ENCODE measurements around the gene UBE2G1.
"Not testable (repeated sequence)": the region's sequence is repeated elsewhere in the genome, so short reads cannot be mapped to it uniquely, and the experiment has no call there.

Gene UBE2G1

DNA sequence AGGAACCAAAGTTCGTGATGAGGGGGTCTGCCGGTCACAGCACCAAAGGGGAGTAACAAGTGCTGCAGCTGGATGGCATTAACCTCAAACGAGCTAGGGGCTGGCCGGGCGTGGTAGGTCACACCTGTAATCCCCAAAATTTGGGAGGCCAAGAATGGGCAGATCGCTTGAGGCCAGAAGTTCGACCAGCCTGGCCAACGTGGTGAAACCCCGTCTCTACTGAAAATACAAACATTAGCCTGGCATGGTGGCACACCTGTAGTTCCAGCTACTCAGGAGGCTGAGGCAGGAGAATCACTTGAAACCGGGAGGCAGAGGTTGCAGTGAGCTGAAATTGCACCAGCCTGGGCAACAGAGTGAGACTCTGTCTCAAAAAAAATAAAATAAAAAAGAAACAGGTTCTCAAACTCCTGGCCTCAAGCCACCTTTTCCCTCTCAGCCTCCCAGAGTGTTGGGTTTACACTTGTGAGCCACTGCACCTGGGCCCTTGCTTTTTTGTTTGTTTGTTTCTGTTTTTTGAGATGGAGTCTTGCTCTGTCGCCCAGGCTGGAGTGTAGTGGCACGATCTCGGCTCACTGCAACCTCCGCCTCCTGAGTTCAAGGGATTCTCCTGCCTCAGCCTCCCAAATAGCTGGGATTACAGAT lies 9.4 kb upstream of the UBE2G1 start:
- DNase-seq (ENCODE audit: extremely low read depth in 1 of 2, low read depth in 1 of 2) = not testable (repeated sequence)

DNA sequence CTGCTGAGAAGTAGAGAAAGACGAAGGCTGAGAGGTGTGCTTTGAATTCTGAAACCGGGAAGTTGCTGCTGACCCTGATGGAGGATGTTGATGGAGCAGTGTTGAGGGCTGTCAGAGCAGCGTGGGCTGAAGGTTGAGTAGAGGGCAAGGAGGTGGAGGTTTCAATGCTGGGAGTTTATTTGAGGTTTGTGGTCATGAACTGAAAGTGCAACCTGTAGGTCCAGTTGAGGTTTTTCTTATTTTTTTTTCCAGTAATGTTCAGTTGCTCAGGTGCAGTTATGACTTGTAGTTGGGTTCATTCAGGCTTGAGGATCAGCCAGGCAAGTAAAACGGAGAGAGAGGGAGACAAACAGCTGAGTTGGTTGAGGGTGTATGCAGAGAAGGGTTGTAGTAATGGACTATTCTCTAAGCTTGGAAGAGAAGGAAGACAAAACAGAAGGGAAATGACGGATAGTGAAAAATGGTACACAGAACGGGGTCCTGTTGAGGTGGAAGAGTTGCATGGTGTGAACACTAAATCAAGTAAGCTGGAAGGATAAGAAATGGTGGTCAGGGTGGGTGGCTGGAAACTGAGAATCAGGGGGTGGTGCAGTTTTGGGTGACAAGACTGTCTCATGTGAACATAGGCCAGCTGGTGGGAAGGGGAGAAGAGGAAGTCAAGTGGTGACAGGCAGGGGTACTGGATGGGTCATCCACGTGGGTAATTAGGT lies 8.7 kb upstream of the UBE2G1 start:
- peak; percentile 51 to 71 for DNase-seq (ENCODE audit: extremely low read depth in 1 of 2, low read depth in 1 of 2)

DNA sequence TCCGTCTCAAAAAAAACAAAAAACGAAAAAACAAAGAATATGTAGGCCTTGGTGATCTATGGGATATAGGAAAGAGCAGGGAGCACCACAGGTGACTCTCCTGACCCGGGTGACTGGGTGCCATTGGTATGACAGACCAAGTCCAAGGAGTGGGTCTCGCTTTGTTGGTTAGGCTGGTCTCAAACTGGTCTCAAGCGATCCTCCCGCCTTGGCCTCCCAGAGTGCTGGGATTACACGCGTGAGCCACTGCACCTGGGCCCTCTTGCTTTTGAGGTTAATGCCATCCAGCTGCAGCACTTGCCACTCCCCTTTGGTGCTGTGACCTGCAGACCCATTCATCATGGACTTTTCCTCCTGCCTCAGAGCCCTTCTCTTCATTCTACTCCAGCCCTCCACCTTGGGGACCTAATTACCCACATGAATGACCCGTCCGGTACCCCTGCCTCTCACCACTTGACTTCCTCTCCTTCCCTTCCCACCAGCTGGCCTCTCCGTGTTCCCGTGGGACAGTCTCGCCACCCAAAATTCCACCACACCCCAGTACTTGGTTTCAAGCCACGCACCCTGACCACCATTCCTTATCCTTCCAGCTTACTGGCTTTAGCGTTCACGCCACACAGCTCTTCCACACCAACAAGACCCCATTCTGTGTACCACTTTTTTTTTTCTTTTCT lies 3.2 kb upstream of the UBE2G1 start:
- DNase-seq (ENCODE audit: extremely low read depth in 1 of 2, low read depth in 1 of 2) = no peak

DNA sequence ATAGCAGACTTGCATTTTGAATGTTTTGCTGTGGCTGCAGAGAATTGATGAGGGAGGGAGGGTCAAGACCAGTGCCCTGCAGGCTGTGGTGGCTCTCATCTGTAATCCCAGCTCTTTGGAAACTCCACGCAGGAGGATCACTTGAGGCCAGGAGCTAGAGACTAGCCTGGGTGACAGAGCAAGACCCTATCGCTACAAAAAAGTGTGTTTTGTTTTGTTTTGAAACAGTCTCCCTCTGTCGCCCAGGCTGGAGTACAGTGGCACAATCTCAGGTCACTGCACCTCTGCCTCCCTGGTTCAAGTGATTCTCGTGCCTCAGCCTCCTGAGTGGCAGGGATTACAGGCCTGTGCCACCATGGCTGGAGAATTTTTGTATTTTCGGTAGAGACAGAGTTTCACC lies 1.9 kb upstream of the UBE2G1 start:
- DNase-seq (ENCODE audit: extremely low read depth in 1 of 2, low read depth in 1 of 2) = no peak

DNA sequence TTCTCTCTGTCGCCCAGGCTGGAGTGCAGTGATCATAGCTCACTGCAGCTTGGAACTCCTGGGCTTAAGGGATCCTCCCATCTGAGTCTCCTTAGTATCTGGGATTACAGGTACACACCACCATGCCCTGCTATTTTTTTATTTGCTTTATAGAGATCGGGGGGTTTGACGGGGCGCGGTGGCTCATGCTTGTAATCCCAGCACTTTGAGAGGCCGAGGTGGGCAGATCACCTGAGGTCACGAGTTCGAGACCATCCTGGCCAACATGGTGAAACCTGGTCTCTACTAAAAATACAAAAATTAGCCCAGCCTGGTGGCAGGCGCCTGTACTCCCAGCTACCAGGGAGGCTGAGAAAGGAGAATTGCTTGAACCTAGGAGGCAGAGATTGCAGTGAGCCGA lies 702 bp upstream of the UBE2G1 start:
- not testable (repeated sequence) for DNase-seq (ENCODE audit: extremely low read depth in 1 of 2, low read depth in 1 of 2)

DNA sequence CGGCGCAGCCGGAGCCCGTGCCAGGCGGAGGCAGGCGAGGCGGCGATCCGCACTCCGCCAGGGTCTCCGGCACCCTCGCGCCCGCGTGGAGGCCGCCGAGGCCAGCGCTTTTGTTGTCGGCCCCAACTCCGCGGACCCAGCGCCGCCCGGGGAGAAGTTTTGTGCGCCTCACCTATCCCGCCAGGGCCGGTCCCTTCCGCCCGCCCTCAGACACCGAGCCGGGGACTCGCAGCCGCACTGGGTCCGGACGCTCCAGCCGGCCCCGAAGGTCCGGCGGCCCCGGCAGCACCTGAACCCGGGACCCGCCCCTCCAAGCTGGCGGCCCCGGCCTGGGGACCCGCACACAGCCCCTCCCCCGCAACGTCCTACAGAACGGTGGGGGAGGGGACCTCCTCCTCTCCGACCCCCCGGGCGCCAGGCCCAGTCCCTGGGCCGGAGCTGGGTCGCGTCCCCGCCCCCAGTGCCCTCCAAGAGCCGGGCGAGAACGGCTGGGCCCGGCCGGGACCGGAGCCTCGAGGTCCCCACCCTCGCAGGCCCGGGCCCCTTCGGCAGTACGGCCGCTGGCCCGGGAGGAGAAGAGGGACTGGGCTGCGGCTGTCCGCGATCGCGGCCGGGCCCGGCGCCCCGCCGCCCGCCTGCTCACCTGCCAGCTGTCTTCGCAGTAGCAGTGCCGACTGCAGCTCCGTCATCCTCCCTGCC lies 698 bp downstream of the UBE2G1 start:
- peak in 1 of 2 donors; percentile 23 for DNase-seq (ENCODE audit: extremely low read depth in 1 of 2, low read depth in 1 of 2)

DNA sequence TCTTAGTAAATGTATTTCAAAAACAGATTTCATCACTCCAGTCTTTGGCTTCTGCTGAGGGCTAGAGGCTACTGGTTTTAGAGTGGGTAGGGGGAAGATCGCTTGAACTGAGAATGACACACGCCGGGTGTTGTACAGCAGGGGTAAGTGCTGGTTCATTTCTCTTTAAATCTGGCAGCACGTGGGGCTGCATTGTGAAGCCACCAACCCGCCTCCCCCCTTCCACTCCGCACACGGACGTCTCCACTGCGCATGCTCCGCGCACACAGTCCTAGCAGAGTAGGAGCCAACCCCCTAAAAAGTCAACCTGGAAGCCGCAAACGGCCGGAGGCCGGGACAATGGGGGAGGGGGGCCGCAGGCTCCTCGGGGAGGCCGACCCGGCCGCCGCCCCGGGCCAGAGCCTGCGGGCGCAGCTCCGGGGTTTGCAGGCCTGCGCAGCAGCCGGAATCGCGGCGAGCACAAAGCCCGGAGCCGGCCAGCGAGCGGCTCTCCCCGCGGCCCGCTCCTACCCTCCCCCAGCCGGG lies 1.3 kb downstream of the UBE2G1 start:
- DNase-seq (ENCODE audit: extremely low read depth in 1 of 2, low read depth in 1 of 2) = peak; percentile 76 to 89

DNA sequence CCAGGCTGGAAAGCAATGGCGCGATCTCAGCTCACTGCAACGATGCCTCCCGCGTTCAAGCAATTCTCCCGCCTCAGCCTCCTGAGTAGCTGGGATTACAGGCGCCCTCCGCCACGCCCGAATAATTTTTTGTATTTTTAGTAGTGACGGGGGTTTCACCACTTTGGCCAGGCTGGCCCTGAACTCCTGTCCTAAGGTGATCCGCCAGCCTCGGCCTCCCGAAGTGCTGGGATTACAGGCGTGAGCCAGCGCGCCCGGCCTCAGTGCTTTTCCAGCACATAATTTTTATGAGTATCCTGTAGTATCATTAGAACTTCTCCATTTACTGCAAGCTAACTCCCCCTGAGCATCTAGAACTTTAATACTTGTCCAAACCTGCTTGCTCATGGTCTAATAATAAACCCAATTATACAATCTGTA lies 1.8 kb downstream of the UBE2G1 start:
- no peak for DNase-seq (ENCODE audit: extremely low read depth in 1 of 2, low read depth in 1 of 2)

DNA sequence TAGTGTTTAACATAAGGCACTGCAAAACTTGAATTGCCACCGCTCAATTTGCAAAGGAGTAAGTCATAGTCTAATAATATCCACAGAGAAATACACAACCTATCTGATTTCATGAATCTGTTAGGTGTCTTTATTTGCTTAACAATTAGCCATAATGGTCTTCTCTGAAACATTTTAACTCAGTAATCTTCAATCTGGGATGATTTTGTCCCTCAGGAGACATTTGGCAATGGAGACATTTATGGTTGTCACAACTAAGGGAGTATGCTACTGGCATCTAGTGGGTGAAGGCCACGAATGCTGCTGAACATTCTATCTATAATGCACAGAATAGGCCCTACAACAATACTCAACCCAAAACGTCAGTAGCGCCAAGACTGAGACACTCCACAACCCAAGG lies 4.3 kb downstream of the UBE2G1 start:
- no peak for DNase-seq (ENCODE audit: extremely low read depth in 1 of 2, low read depth in 1 of 2)

DNA sequence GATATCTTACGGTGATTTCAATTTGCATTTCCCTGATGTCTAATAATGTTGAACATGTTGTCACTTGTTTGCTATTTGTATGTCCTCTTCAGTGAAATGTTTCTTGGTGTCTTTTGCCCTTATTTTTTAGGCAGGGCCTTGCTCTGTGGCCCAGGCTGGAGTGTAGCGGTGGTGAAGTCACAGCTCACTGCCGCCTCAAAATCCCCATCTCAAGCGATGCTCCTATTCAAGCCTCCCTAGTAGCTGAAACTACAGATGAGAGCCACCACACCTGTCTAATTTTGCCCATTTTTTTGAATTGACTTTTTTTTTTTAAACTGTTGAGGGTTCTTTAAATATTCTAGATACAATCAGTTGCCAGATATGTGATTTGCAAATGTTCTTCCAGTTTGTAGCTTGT lies 8.3 kb downstream of the UBE2G1 start:
- DNase-seq (ENCODE audit: extremely low read depth in 1 of 2, low read depth in 1 of 2) = no peak

DNA sequence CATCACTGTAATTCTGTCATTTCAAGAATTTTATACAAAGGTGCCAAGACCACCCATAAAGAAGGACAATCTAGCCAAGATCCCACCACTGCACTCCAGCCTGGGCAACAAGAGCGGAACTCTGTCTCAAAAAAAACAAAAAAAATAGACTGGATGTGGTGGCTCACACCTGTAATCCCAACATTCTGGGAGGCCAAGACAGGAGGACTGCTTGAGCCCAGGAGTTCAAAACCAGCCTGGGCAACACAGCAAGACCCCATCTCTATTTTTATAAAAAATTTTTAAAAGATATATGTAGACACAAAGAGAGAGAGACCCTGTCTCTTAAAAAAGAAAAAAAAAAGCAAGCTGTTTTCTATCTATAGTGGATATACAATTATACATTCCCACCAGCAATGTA lies 8.8 kb downstream of the UBE2G1 start:
- no peak for DNase-seq (ENCODE audit: extremely low read depth in 1 of 2, low read depth in 1 of 2)

DNA sequence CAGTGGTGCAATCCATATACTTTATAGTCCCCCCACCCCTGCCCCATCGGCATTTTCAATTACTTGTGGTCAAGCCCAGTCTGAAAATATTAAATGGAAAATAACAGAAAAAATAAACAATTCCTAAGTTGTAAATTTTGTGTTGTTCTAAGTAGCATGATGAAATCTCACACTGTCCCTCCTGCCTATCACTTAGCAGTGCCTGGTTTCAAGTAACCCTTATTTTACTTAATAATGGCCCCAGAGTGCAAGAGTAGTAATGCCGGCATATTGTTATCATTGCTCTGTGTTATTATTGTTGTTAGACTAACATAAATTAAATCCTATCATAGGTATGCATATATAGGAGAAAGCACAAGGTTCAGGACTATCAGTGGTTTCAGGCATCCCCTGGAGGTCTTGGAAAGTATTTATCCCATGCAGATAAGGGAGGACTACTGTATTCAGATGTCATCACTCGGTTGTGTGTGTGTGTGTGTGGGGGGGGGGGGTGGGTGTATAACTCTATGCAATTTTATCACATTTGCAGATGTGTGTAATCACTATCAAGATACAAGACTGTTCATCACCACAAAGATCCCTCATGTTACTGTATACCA lies 9.3 kb downstream of the UBE2G1 start:
- DNase-seq (ENCODE audit: extremely low read depth in 1 of 2, low read depth in 1 of 2) = no peak

DNA sequence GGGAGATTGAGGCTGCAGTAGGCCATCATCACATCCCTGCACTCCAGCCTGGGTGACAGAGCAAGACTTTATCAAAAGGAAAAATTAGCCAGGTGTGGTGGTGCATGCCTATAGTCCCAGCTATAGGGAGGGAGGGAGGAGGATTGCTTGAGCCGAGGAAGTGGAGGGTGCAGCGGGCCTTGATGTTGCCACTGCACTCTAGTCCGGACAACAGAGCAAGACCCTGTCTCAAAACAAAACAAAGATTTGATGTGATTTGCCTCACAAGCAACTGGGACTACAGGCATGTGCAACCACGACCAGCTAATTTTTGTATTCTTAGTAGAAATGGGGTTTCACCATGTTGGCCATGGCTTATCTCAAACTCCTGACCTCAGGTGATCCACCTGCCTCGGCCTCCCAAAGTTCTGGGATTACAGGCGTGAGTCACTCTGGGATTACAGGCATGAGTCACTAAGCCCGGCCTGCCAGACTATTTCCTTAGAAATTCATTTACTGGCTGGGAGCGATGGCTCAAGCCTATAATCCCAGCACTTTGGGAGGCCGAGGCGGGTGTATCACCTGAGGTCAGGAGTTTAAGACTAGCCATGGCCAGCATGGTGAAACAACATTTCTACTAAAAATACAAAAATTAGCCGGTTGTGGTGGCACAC lies 11.5 kb downstream of the UBE2G1 start:
- no peak for DNase-seq (ENCODE audit: extremely low read depth in 1 of 2, low read depth in 1 of 2)

DNA sequence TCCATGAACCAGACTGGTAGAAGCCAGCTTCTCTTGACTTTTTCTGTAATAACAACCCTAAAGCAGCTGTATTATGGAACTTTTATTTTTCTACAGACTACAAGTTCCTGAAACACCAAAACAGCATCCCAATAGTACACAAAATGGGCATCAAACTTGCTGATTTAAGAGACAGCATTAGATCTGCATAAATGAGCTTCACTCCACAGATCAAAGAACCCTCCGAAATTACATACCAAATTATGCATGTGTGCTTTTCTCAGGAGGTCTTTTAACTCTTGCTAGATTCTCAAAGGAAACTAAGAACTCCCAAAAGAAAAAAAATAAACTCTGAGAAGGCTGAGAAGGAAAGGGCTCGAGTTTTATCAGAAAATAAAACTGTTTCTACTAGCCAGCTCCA lies 12.3 kb downstream of the UBE2G1 start:
- no peak for DNase-seq (ENCODE audit: extremely low read depth in 1 of 2, low read depth in 1 of 2)

DNA sequence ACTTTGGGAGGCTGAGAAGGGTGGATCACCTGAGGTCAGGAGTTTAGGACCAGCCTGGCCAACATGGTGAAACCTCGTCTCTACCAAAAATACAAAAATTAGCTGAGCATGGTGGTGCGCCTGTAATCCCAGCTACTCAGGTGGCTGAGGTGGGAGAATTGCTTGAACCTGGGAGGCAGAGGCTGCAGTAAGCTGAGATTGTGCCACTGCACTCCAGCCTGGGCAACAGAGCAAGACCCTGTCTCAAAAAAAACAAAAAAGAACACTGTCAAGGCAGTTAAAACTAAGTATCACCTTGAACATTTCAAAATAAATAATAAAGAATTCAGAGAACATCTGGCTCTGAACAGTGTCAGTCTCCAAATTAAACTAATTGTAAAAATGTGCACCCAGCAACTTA lies 16.3 kb downstream of the UBE2G1 start:
- DNase-seq (ENCODE audit: extremely low read depth in 1 of 2, low read depth in 1 of 2) = not testable (repeated sequence)

DNA sequence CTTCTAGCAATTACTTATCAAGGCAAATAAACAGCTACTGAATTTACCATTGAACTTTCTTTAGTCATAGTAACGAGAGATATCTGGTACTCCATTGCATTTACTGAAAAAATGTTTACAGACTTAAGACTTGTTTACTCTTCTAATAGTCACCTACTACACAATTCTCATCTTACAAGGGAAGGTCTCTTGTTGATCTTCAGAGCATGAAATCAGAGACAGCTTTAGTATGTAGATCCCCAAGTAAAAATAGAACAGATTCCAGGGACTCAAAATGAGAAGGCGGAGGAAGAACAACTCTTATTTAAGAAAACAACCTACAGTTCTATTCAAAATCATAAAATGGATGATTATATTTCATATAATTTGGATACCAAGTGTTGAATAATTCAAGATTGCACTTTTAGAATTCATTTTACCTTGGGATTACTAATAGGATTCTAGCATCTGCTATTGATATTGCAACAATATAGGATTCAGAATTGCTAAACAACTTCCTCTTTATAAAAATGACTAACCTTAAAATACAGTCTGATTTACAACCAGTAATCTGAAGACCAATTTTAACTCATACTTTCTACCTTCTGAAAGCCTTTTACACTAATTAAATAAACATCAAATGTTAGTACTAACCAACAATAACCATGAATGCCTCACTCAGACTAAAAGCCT lies 20.8 kb downstream of the UBE2G1 start:
- DNase-seq (ENCODE audit: extremely low read depth in 1 of 2, low read depth in 1 of 2) = no peak

DNA sequence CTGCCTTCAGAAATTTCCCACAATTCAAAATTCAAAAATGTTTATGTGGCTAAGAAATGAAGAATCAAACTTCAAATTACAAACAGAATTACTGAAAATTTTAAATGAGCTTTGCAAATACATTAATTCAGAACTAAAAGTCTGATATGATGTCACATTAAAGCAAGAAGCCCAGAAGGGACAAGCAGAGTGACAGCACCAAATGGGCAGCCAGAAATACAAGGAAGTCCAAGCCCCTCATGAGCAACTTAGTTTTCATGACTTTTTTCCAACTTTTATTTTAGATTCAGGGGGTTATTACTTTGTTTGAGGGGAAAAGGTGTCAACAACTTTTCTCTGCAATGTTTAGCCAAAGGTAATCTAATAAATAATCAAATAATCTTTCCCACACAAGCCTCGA lies 21.5 kb downstream of the UBE2G1 start:
- DNase-seq (ENCODE audit: extremely low read depth in 1 of 2, low read depth in 1 of 2) = no peak

DNA sequence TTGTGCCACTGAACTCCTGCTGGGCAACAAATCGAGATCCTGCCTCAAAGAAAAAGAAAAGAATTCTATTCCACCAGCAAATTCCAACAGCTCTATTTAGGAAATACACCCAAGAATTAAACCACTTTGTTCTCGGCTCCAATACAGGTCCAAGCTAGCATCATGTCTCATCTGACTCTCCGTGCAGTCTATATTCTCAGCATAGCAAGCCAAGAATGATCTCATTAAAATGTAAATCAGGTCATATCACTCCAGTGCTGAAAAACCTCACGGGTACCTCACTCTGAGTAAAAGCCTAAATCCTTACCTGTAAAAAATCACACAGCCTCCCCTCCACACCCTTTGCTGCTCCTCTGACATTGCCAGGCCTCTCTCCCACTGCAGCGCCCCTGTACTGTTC lies 23.9 kb downstream of the UBE2G1 start:
- no peak for DNase-seq (ENCODE audit: extremely low read depth in 1 of 2, low read depth in 1 of 2)

DNA sequence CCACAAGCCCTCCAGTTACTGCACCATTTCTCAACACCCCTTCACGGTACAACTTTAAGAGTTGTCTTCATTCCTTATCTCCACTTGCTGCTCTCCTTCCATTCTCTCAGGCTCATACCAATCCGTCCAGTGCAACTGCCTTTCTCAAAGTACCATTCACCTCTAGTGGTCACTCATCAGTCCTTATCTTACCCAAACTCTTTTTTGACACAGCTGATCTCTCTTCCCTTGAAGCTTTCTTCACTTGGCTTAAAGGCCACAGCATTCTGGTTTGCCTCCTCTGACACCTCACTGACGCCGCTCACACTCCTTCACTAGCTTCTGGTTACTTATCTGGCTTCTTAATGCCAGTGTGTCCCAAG lies 24.9 kb downstream of the UBE2G1 start:
- no peak for DNase-seq (ENCODE audit: extremely low read depth in 1 of 2, low read depth in 1 of 2)

Measured in stimulated activated CD8-positive, alpha-beta memory T cell treated with anti-CD3 and anti-CD28 coated beads, Interleukin-7, amount 100 ng/mL, for 48 hours (primary cell).